PC-3 (cell line): ENCODE measurements around the gene USP32. TPM values are rescaled to one million over a fixed set of nuclear protein-coding genes. Genes with fewer than 3 reads are reported as not detected.

ENCODE experiments used
- ATAC-seq: fragments of 200-7000 bp; cut with Tn5 transposase; 2 replicates; pipeline ENCODE4 v1.9.1; 2020; ENCODE audit warnings: mild to moderate bottlenecking, moderate library complexity
- BruUV-seq: library from RNA; stranded (reverse); fragments of 400-500 nt; replicated peaks from 2 replicates; lab custom pipeline; 2021; lab: Mats Ljungman, UMichigan
- CTCF ChIA-PET: fragments of 300-600 bp; sonication (Branson Sonifier 250); formaldehyde crosslinking; loops from one replicate; lab custom pipeline; 2022; ENCODE audit warnings: antibody characterized with exemption; lab: Charles Lee
- POLR2A ChIA-PET: fragments of 300-600 bp; sonication (Branson Sonifier 250); formaldehyde crosslinking; loops from one replicate; lab custom pipeline; 2022; ENCODE audit warnings: antibody characterized with exemption; ENCODE audit not compliant: unreplicated experiment; lab: Charles Lee
- DNase-seq: peaks from one replicate; pipeline ENCODE4 v3.0.0-alpha.2; 2015
- H2AFZ ChIP-seq: fragments of 300-600 bp; sonication (generic); 2 replicates; pipeline ENCODE4 v1.6.0; 2016; ENCODE audit warnings: antibody characterized with exemption, low read length
- H3F3A ChIP-seq: fragments of 300-600 bp; sonication (generic); one replicate; pipeline ENCODE4 v1.6.0; 2017; ENCODE audit warnings: antibody characterized with exemption, low read length, control low read depth, mild to moderate bottlenecking; ENCODE audit not compliant: unreplicated experiment
- H3K27ac ChIP-seq: fragments of 300-600 bp; sonication (generic); 2 replicates; pipeline ENCODE4 v1.5.1; 2016; ENCODE audit warnings: mild to moderate bottlenecking, low read length
- H3K27me3 ChIP-seq: fragments of 300-600 bp; sonication (generic); 2 replicates; pipeline ENCODE4 v1.6.1; 2016; ENCODE audit warnings: low read length, mixed read lengths
- H3K36me3 ChIP-seq: fragments of 300-600 bp; sonication (generic); 2 replicates; pipeline ENCODE4 v1.6.1; 2016; ENCODE audit warnings: low read depth, mixed run types, low read length, mixed read lengths
- H3K4me1 ChIP-seq: fragments of 300-600 bp; sonication (generic); 2 replicates; pipeline ENCODE4 v1.5.1; 2016; ENCODE audit warnings: low read length; ENCODE audit not compliant: insufficient read depth
- H3K4me2 ChIP-seq: fragments of 300-600 bp; sonication (generic); 2 replicates; pipeline ENCODE4 v1.6.0; 2016; ENCODE audit warnings: low read length
- H3K4me3 ChIP-seq: fragments of 300-600 bp; sonication (generic); 2 replicates; pipeline ENCODE4 v1.5.1; 2016; ENCODE audit warnings: mild to moderate bottlenecking, low read length, mixed read lengths
- H3K79me2 ChIP-seq: fragments of 300-600 bp; sonication (generic); 2 replicates; pipeline ENCODE4 v1.6.1; 2017; ENCODE audit warnings: low read length, mixed read lengths
- H3K9ac ChIP-seq: fragments of 300-600 bp; sonication (generic); 2 replicates; pipeline ENCODE4 v1.6.0; 2016; ENCODE audit warnings: mild to moderate bottlenecking, low read length
- H3K9me2 ChIP-seq: fragments of 300-600 bp; sonication (generic); replicated peaks from 2 replicates; pipeline ENCODE4 v1.6.1; 2016; ENCODE audit warnings: mixed run types, low read length, mixed read lengths
- H3K9me3 ChIP-seq: fragments of 300-600 bp; sonication (generic); 2 replicates; pipeline ENCODE4 v1.6.1; 2016; ENCODE audit warnings: low read length, mixed read lengths
- H4K20me1 ChIP-seq: fragments of 300-600 bp; sonication (generic); 2 replicates; pipeline ENCODE4 v1.6.1; 2016; ENCODE audit warnings: low read length, mixed read lengths
- CTCF ChIP-seq: fragments of 300-600 bp; sonication (generic); conservative IDR thresholded peaks from 2 replicates; pipeline ENCODE4 v1.5.1; 2017; ENCODE audit warnings: antibody characterized with exemption, low read depth, mild to moderate bottlenecking, low read length
- EZH2 ChIP-seq: fragments of 300-600 bp; sonication (generic); IDR thresholded peaks from one replicate; pipeline ENCODE4 v1.6.1; 2017; ENCODE audit warnings: antibody characterized with exemption, mild to moderate bottlenecking, low read length; ENCODE audit not compliant: unreplicated experiment
- EZH2phosphoT487 ChIP-seq: fragments of 300-600 bp; sonication (generic); IDR thresholded peaks from 2 replicates; pipeline ENCODE4 v1.6.1; 2018; ENCODE audit warnings: mild to moderate bottlenecking, antibody characterized with exemption, low read length, borderline replicate concordance
- intact Hi-C: fragments of 100-400 bp; cut with micrococcal nuclease; formaldehyde crosslinking; loops from 2 replicates; pipeline ENCODE4 v1.9.0; 2023
- total RNA-seq: library from RNA; depleted of rRNA; stranded (reverse); fragments of >200 nt; gene quantifications from 2 replicates; pipeline ENCODE4 v1.2.3, GENCODE V29; 2014

USP32 gene
- total RNA-seq, 1 experiment from 2014 or later, result 34.1 TPM

DNA sequence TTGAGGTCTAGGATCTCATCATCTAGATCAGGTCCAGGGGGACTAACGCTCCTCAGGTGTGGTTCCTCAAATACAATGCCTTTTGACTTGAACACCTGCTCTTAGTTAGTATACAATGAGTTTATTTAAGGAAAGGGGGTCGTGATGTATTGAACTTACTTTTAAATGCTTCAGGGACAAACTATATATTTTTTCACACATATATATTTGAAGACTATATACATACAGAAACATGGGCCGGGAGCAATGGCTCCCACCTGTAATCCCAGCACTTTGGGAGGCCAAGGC is 11.5 kb upstream of the USP32 start:
- DNase-seq, result no peak
- ChIA-PET CTCF (no interaction called here), POLR2A (no interaction called here)
- Histone ChIP-seq H2AFZ (no peak overlapping the region), H3K79me2 (no peaks in the 10 kb centered on the region), H3K4me3 (no peak overlapping the region), H3F3A (no peaks in the 10 kb centered on the region), H3K4me1 (no peaks in the 10 kb centered on the region), H3K36me3 (no peaks in the 10 kb centered on the region), H4K20me1 (no peaks in the 10 kb centered on the region), H3K9me3 (no peaks in the 10 kb centered on the region), H3K9ac (no peak overlapping the region), H3K9me2 (no peaks in the 10 kb centered on the region), H3K27me3 (no peaks in the 10 kb centered on the region), H3K4me2 (no peak overlapping the region), H3K27ac (no peak overlapping the region)
- intact Hi-C loops, result no loop called here
- BruUV-seq, result no TSS peak
- TF ChIP-seq CTCF (no peak), EZH2phosphoT487 (no peak), EZH2 (no peak)
- no peak for ATAC-seq

- H3K4me1 ChIP-seq, result no peaks in the 10 kb centered on the region
- H3K9ac ChIP-seq, result no peak overlapping the region
- no peaks in the 10 kb centered on the region for H3K36me3 ChIP-seq
- POLR2A ChIA-PET, result no interaction called here
- H3K4me3 ChIP-seq, result no peak overlapping the region
- no TSS peak for BruUV-seq
- no peaks in the 10 kb centered on the region for H4K20me1 ChIP-seq
- no peaks in the 10 kb centered on the region for H3F3A ChIP-seq
- no peaks in the 10 kb centered on the region for H3K79me2 ChIP-seq
- no peak overlapping the region for H3K4me2 ChIP-seq
- no peaks in the 10 kb centered on the region for H3K9me2 ChIP-seq
- no peak for ATAC-seq
- H3K9me3 ChIP-seq, result no peaks in the 10 kb centered on the region
- no peak overlapping the region for H3K27ac ChIP-seq
- no peaks in the 10 kb centered on the region for H3K27me3 ChIP-seq
- intact Hi-C loops, result no loop called here
- no peak for TF ChIP-seq EZH2
- TF ChIP-seq EZH2phosphoT487, result no peak
- TF ChIP-seq CTCF, result no peak
- CTCF ChIA-PET, result no interaction called here
- no peak overlapping the region for H2AFZ ChIP-seq
- DNase-seq, result no peak
Measured at GRCh38 chr17:60401819-60402218, 9.9 kb upstream of the USP32 start.

DNA sequence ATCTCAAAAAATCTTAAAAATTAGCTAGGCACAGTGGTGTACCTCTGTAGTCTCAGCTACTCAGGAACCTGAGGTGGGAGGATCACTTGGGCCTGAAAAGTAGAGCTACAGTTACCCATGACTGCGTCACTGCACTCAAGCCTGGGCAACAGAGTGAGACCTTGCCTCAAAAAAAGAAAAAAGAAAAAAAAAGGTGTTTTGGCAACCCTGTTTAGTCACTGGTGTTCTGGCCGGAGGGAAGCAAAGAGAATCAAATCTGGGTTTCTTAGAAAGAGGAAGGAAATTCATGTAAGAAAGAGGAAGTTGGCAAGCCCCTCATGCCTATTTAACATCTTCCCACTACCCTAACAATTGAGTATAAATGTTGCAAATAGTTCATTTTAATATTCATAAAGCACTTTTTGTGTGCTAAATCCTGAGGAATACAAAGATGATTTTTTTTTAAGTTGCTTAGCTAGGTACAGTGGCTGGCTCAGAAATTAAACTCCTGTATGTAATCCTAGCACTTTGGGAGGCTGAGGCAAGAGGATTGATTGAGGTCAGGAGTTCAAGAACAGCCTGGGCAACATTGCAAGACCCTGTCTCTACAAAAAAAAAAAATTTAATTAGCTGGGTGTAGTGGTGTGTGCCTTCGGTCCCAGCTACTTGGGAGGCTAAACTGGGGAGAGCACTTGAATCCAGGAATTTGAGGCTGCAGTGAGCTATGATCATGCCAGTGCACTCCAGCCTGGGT is 6.5 kb upstream of the USP32 start:
- Histone ChIP-seq H3K36me3 (no peaks in the 10 kb centered on the region), H4K20me1 (no peaks in the 10 kb centered on the region), H3K4me3 (no peak overlapping the region), H3K9me2 (no peaks in the 10 kb centered on the region), H2AFZ (no peak overlapping the region), H3K9me3 (no peaks in the 10 kb centered on the region), H3K4me2 (no peak overlapping the region), H3K27me3 (no peaks in the 10 kb centered on the region), H3K9ac (no peak overlapping the region), H3K79me2 (no peaks in the 10 kb centered on the region), H3K4me1 (peaks cover 1% of the 10 kb centered on the region), H3F3A (no peaks in the 10 kb centered on the region), H3K27ac (no peak overlapping the region)
- no TSS peak for BruUV-seq
- ChIA-PET POLR2A (no interaction called here), CTCF (no interaction called here)
- intact Hi-C loops, result no loop called here
- ATAC-seq (no peak), DNase-seq (no peak)
- no peak for TF ChIP-seq EZH2phosphoT487
- TF ChIP-seq CTCF, result no peak
- no peak for TF ChIP-seq EZH2
